Activated naive CD8-positive, alpha-beta T cell treated with anti-CD3 and anti-CD28 coated beads, Interleukin-2, amount 10 ng/mL, durations not matched to agents 7 days and 5 days (primary cell): ENCODE measurements around the gene KCNA3. TPM values are rescaled to one million over a fixed set of nuclear protein-coding genes. Genes with fewer than 3 reads are reported as not detected.
"Not testable (repeated sequence)": the region's sequence is repeated elsewhere in the genome, so short reads cannot be mapped to it uniquely, and the experiment has no call there.

Experiments
- ATAC-seq: fragments of 150-1000 bp; cut with Tn5 transposase; one replicate; pipeline ENCODE4 v1.10.0; 2021; ENCODE audit warnings: low read depth, moderate library complexity
- POLR2A ChIA-PET: fragments of 350-600 bp; sonication (Branson Sonifier 250); formaldehyde crosslinking; loops from one replicate; lab custom pipeline; 2021; ENCODE audit warnings: antibody characterized with exemption; lab: Charles Lee
- DNase-seq: peaks from one replicate; pipeline ENCODE4 v3.0.0; 2021
- H3K27ac Mint-ChIP-seq: one replicate; pipeline ENCODE4 v1.8.0; 2022; ENCODE audit warnings: mild to moderate bottlenecking, mixed read lengths
- H3K27me3 Mint-ChIP-seq: one replicate; pipeline ENCODE4 v1.8.0; 2022; ENCODE audit warnings: mild to moderate bottlenecking, moderate library complexity, mixed read lengths
- H3K36me3 Mint-ChIP-seq: one replicate; pipeline ENCODE4 v1.8.0; 2021; ENCODE audit warnings: mild to moderate bottlenecking, mixed read lengths
- H3K4me1 Mint-ChIP-seq: one replicate; pipeline ENCODE4 v1.8.0; 2021; ENCODE audit warnings: mixed read lengths
- H3K4me3 Mint-ChIP-seq: one replicate; pipeline ENCODE4 v1.8.0; 2022; ENCODE audit warnings: mild to moderate bottlenecking, moderate library complexity, mixed read lengths
- H3K9me3 Mint-ChIP-seq: one replicate; pipeline ENCODE4 v1.8.0; 2021; ENCODE audit warnings: mixed read lengths
- total RNA-seq, 2 experiments: library from RNA; stranded (reverse); gene quantifications; one replicate each; pipeline ENCODE4 v1.2.3, GENCODE V29; 2021

The KCNA3 gene
- total RNA-seq, 2 experiments from 2014 or later: 68.4 to 74.0 TPM

- Mint-ChIP-seq H3K4me3 (peak overlapping the region; percentile 100), H3K36me3 (peaks cover 29% of the 10 kb centered on the region), H3K4me1 (peaks cover 38% of the 10 kb centered on the region), H3K27me3 (no peaks in the 10 kb centered on the region), H3K9me3 (no peaks in the 10 kb centered on the region), H3K27ac (peak overlapping the region; percentile 99)
- POLR2A ChIA-PET: interaction anchor here (0.6 to 4.9 kb wide), 17 partner anchors 15 to 527 kb away, joined by 3 to 70 read pairs (median 5); partner anchors contain the start of genes CD53 and DENND2D
- DNase-seq (peak; percentile 49), ATAC-seq (no peak)
Measured at GRCh38 chr1:110673197-110673701, 1.5 kb downstream of the KCNA3 start.

GRCh38 chr1:110672753-110673108, 2.0 kb downstream of the KCNA3 start:
- POLR2A ChIA-PET: interaction anchor here (0.6 to 4.9 kb wide), 14 partner anchors 14 to 528 kb away, joined by 3 to 70 read pairs (median 12); partner anchors contain the start of genes CD53 and DENND2D
- peak overlapping the region; percentile 100 for H3K4me3 Mint-ChIP-seq
- H3K9me3 Mint-ChIP-seq: no peaks in the 10 kb centered on the region
- H3K27ac Mint-ChIP-seq: peak overlapping the region; percentile 99
- peaks cover 39% of the 10 kb centered on the region for H3K4me1 Mint-ChIP-seq
- ATAC-seq (peak; percentile 37), DNase-seq (no peak)
- peaks cover 26% of the 10 kb centered on the region for H3K36me3 Mint-ChIP-seq
- no peaks in the 10 kb centered on the region for H3K27me3 Mint-ChIP-seq

- no peaks in the 10 kb centered on the region for H3K27me3 Mint-ChIP-seq
- peak; percentile 7 for ATAC-seq
- POLR2A ChIA-PET: interaction anchor here (0.7 to 4.9 kb wide), 9 partner anchors 25 to 203 kb away, joined by 3 to 70 read pairs (median 28); partner anchors contain the start of gene CD53
- H3K4me3 Mint-ChIP-seq: peak overlapping the region; percentile 100
- peaks cover 42% of the 10 kb centered on the region for H3K4me1 Mint-ChIP-seq
- peaks cover 26% of the 10 kb centered on the region for H3K36me3 Mint-ChIP-seq
- H3K9me3 Mint-ChIP-seq: no peaks in the 10 kb centered on the region
- peak; percentile 44 for DNase-seq
- H3K27ac Mint-ChIP-seq: peak overlapping the region; percentile 99
Measured at GRCh38 chr1:110672001-110672752, 2.6 kb downstream of the KCNA3 start.

GRCh38 chr1:110671361-110671760, 3.4 kb downstream of the KCNA3 start:
- no peak for ATAC-seq
- H3K36me3 Mint-ChIP-seq: peaks cover 26% of the 10 kb centered on the region

GRCh38 chr1:110668549-110668948, 6.2 kb downstream of the KCNA3 start:
- peak overlapping the region; percentile 84 for H3K4me3 Mint-ChIP-seq
- DNase-seq (no peak), ATAC-seq (peak; percentile 25)
- H3K36me3 Mint-ChIP-seq: peaks cover 27% of the 10 kb centered on the region
- POLR2A ChIA-PET: interaction anchor here (0.8 to 2.0 kb wide), 6 partner anchors 20 to 207 kb away, joined by 3 to 17 read pairs (median 5); no protein-coding TSS in a partner anchor
- H3K9me3 Mint-ChIP-seq: no peaks in the 10 kb centered on the region
- peaks cover 38% of the 10 kb centered on the region for H3K4me1 Mint-ChIP-seq
- peak overlapping the region; percentile 90 for H3K27ac Mint-ChIP-seq
- H3K27me3 Mint-ChIP-seq: no peaks in the 10 kb centered on the region

More at GRCh38 chr1:110671361-110671760, 3.4 kb downstream of the KCNA3 start:
- peak overlapping the region; percentile 100 for H3K4me3 Mint-ChIP-seq
- H3K4me1 Mint-ChIP-seq: peaks cover 41% of the 10 kb centered on the region
- DNase-seq: no peak
- POLR2A ChIA-PET: interaction anchor here (3.7 to 4.9 kb wide), 6 partner anchors 25 to 204 kb away, joined by 16 to 70 read pairs (median 56); no protein-coding TSS in a partner anchor
- no peaks in the 10 kb centered on the region for H3K27me3 Mint-ChIP-seq
- peak overlapping the region; percentile 99 for H3K27ac Mint-ChIP-seq
- no peaks in the 10 kb centered on the region for H3K9me3 Mint-ChIP-seq

- peak; percentile 49 for ATAC-seq
- Mint-ChIP-seq H3K4me3 (peak overlapping the region; percentile 62), H3K27ac (peak overlapping the region; percentile 85), H3K36me3 (peaks cover 21% of the 10 kb centered on the region), H3K27me3 (no peaks in the 10 kb centered on the region), H3K9me3 (no peaks in the 10 kb centered on the region), H3K4me1 (peaks cover 41% of the 10 kb centered on the region)
- DNase-seq: no peak
- POLR2A ChIA-PET: interaction anchor here (0.9 to 2.0 kb wide), 4 partner anchors 19 to 48 kb away, joined by 3 to 17 read pairs (median 8); no protein-coding TSS in a partner anchor
Measured at GRCh38 chr1:110667776-110668175, 7.0 kb downstream of the KCNA3 start.

- H3K4me1 Mint-ChIP-seq: peaks cover 21% of the 10 kb centered on the region
- no peaks in the 10 kb centered on the region for H3K27me3 Mint-ChIP-seq
- ATAC-seq (no peak), DNase-seq (no peak)
- peaks cover 28% of the 10 kb centered on the region for H3K36me3 Mint-ChIP-seq
- no peak overlapping the region for H3K4me3 Mint-ChIP-seq
- no peak overlapping the region for H3K27ac Mint-ChIP-seq
- POLR2A ChIA-PET: interaction anchor here (1.0 to 1.4 kb wide), 2 partner anchors 15 to 21 kb away, joined by 3 to 8 read pairs; no protein-coding TSS in a partner anchor
- peaks cover 2% of the 10 kb centered on the region for H3K9me3 Mint-ChIP-seq
Measured at GRCh38 chr1:110663241-110663640, 11.5 kb downstream of the KCNA3 start.

GRCh38 chr1:110659559-110659958, 15.2 kb downstream of the KCNA3 start:
- ATAC-seq, H3K4me3 Mint-ChIP-seq, DNase-seq, H3K9me3 Mint-ChIP-seq, H3K27ac Mint-ChIP-seq, H3K27me3 Mint-ChIP-seq: not testable (repeated sequence)
- POLR2A ChIA-PET: interaction anchor here (2.0 kb wide), 1 partner anchor 14 kb away, joined by 5 read pairs; no protein-coding TSS in a partner anchor
- peaks cover 37% of the 10 kb centered on the region for H3K36me3 Mint-ChIP-seq
- peaks cover 15% of the 10 kb centered on the region for H3K4me1 Mint-ChIP-seq

- H3K4me3 Mint-ChIP-seq: no peak overlapping the region
Measured at GRCh38 chr1:110657351-110657750, 17.4 kb downstream of the KCNA3 start.

GRCh38 chr1:110650609-110651008, 24.1 kb downstream of the KCNA3 start:
- Mint-ChIP-seq H3K4me3 (no peak overlapping the region), H3K36me3 (peaks cover 13% of the 10 kb centered on the region), H3K27me3 (no peaks in the 10 kb centered on the region), H3K27ac (no peak overlapping the region), H3K9me3 (no peaks in the 10 kb centered on the region), H3K4me1 (peaks cover 16% of the 10 kb centered on the region)
- no peak for ATAC-seq
- POLR2A ChIA-PET: interaction anchor here (3.9 kb wide), 1 partner anchor 18 kb away, joined by 17 read pairs; no protein-coding TSS in a partner anchor
- no peak for DNase-seq

More at GRCh38 chr1:110657351-110657750, 17.4 kb downstream of the KCNA3 start:
- DNase-seq: no peak
- peaks cover 8% of the 10 kb centered on the region for H3K4me1 Mint-ChIP-seq
- POLR2A ChIA-PET: interaction anchor here (2.0 kb wide), 1 partner anchor 16 kb away, joined by 5 read pairs; no protein-coding TSS in a partner anchor
- H3K27me3 Mint-ChIP-seq: no peaks in the 10 kb centered on the region
- H3K9me3 Mint-ChIP-seq: peaks cover 2% of the 10 kb centered on the region
- no peak for ATAC-seq
- H3K27ac Mint-ChIP-seq: no peak overlapping the region
- H3K36me3 Mint-ChIP-seq: peaks cover 34% of the 10 kb centered on the region

- no peaks in the 10 kb centered on the region for H3K27me3 Mint-ChIP-seq
- DNase-seq (no peak), ATAC-seq (no peak)
- peaks cover 23% of the 10 kb centered on the region for H3K4me1 Mint-ChIP-seq
- no peak overlapping the region for H3K27ac Mint-ChIP-seq
- no peak overlapping the region for H3K4me3 Mint-ChIP-seq
- no peaks in the 10 kb centered on the region for H3K9me3 Mint-ChIP-seq
- POLR2A ChIA-PET: interaction anchor here (0.8 to 6.5 kb wide), 8 partner anchors 9 to 25 kb away, joined by 3 to 76 read pairs (median 12); partner anchors contain the start of gene KCNA3
- peaks cover 11% of the 10 kb centered on the region for H3K36me3 Mint-ChIP-seq
Measured at GRCh38 chr1:110648417-110648816, 26.3 kb downstream of the KCNA3 start.

- H3K4me3 Mint-ChIP-seq: no peak overlapping the region
- no peak for DNase-seq
- H3K36me3 Mint-ChIP-seq: peaks cover 9% of the 10 kb centered on the region
- POLR2A ChIA-PET: interaction anchor here (0.7 to 6.5 kb wide), 12 partner anchors 8 to 309 kb away, joined by 3 to 76 read pairs (median 5); partner anchors contain the start of gene KCNA3
- H3K27me3 Mint-ChIP-seq: no peaks in the 10 kb centered on the region
- no peak overlapping the region for H3K27ac Mint-ChIP-seq
- peaks cover 29% of the 10 kb centered on the region for H3K4me1 Mint-ChIP-seq
- H3K9me3 Mint-ChIP-seq: no peaks in the 10 kb centered on the region
- peak; percentile 76 for ATAC-seq
Measured at GRCh38 chr1:110647254-110647891, 27.4 kb downstream of the KCNA3 start.
